ENCODE measurements around the gene CDCA4.
"Not testable (repeated sequence)": the region's sequence is repeated elsewhere in the genome, so short reads cannot be mapped to it uniquely, and the experiment has no call there.

The CDCA4 gene

GRCh38 chr14:105020815-105021655 is at the start of gene CDCA4:
TSS of gene CDCA4 (minus strand) at chr14:105021083. CDS start at chr14:105011929, 9,154 bp downstream.
- DNase-seq (ENCODE audit: low read depth) = no peak

- DNase-seq (ENCODE audit: low read depth) = no peak
Measured at GRCh38 chr14:105069871-105070759, 49.2 kb upstream of the CDCA4 start.

GRCh38 chr14:105069522-105069870 is 48.6 kb upstream of the CDCA4 start:
- DNase-seq (ENCODE audit: low read depth) = no peak

GRCh38 chr14:105068818-105069217 is 47.9 kb upstream of the CDCA4 start:
- DNase-seq (ENCODE audit: low read depth) = no peak

- no peak for DNase-seq (ENCODE audit: low read depth)
Measured at GRCh38 chr14:105067969-105068301, 47.1 kb upstream of the CDCA4 start.

GRCh38 chr14:105067140-105067968 is 46.5 kb upstream of the CDCA4 start:
- DNase-seq (ENCODE audit: low read depth) = no peak

GRCh38 chr14:105066240-105067071 is 45.6 kb upstream of the CDCA4 start:
- no peak for DNase-seq (ENCODE audit: low read depth)

GRCh38 chr14:105065280-105066228 is 44.7 kb upstream of the CDCA4 start, which contains the start of gene GPR132:
TSS of gene GPR132 (minus strand) at chr14:105065430. CDS start at chr14:105055420, 10,010 bp downstream.
- no peak for DNase-seq (ENCODE audit: low read depth)

GRCh38 chr14:105064721-105065143 is 43.8 kb upstream of the CDCA4 start:
- no peak for DNase-seq (ENCODE audit: low read depth)

GRCh38 chr14:105064001-105064400 is 43.1 kb upstream of the CDCA4 start:
- DNase-seq (ENCODE audit: low read depth) = no peak

- DNase-seq (ENCODE audit: low read depth) = not testable (repeated sequence)
Measured at GRCh38 chr14:105063506-105063905, 42.6 kb upstream of the CDCA4 start.

GRCh38 chr14:105063056-105063455 is 42.2 kb upstream of the CDCA4 start:
- DNase-seq (ENCODE audit: low read depth) = no peak

GRCh38 chr14:105062048-105062433 is 41.2 kb upstream of the CDCA4 start:
- no peak for DNase-seq (ENCODE audit: low read depth)

- DNase-seq (ENCODE audit: low read depth) = no peak
Measured at GRCh38 chr14:105061428-105062047, 40.7 kb upstream of the CDCA4 start.

- DNase-seq (ENCODE audit: low read depth) = no peak
Measured at GRCh38 chr14:105060751-105061427, 40.0 kb upstream of the CDCA4 start.

- DNase-seq (ENCODE audit: low read depth) = no peak
Measured at GRCh38 chr14:105059925-105060565, 39.2 kb upstream of the CDCA4 start.

GRCh38 chr14:105059035-105059924 is 38.4 kb upstream of the CDCA4 start:
- DNase-seq (ENCODE audit: low read depth) = no peak
